Progenitor cell of endocrine pancreas (in vitro differentiated cells): Measurements from ENCODE around the gene STARD9. TPM values are rescaled to one million over a fixed set of nuclear protein-coding genes. Genes with fewer than 3 reads are reported as not detected.
A peak's percentile ranks its signal among the peaks of the same experiment; 100 is the strongest.

ENCODE experiments used
- DNase-seq: peaks from one replicate; pipeline ENCODE4 v3.0.0; 2021; ENCODE audit warnings: low spot score; ENCODE audit not compliant: unreplicated experiment
- H3K27ac Mint-ChIP-seq: 2 replicates; pipeline ENCODE4 v1.8.0; 2021; ENCODE audit warnings: mild to moderate bottlenecking, moderate library complexity, mixed read lengths
- H3K27me3 Mint-ChIP-seq: 2 replicates; pipeline ENCODE4 v1.8.0; 2021; ENCODE audit warnings: mixed read lengths
- H3K36me3 Mint-ChIP-seq: 2 replicates; pipeline ENCODE4 v1.8.0; 2022; ENCODE audit warnings: mixed read lengths; ENCODE audit not compliant: insufficient read depth
- H3K4me1 Mint-ChIP-seq: 2 replicates; pipeline ENCODE4 v1.8.0; 2021; ENCODE audit warnings: low read depth, mixed read lengths
- H3K4me3 Mint-ChIP-seq: 2 replicates; pipeline ENCODE4 v1.8.0; 2021; ENCODE audit warnings: low read depth, mild to moderate bottlenecking, moderate library complexity, mixed read lengths
- H3K9me3 Mint-ChIP-seq: 2 replicates; pipeline ENCODE4 v1.8.0; 2021; ENCODE audit warnings: low read depth, mixed read lengths
- total RNA-seq: library from RNA; stranded (reverse); gene quantifications from 2 replicates; pipeline ENCODE4 v1.2.1, GENCODE V29; 2021
- TF ChIP-seq, protein P1 (sequence below): fragments of 200-600 bp; sonication (generic); IDR thresholded peaks from one replicate; pipeline ENCODE4 v1.5.0; 2021; ENCODE audit warnings: antibody characterized with exemption, mild to moderate bottlenecking; ENCODE audit not compliant: unreplicated experiment

STARD9 gene
- total RNA-seq, 1 donor from 2014 or later = 1.8 TPM

DNA sequence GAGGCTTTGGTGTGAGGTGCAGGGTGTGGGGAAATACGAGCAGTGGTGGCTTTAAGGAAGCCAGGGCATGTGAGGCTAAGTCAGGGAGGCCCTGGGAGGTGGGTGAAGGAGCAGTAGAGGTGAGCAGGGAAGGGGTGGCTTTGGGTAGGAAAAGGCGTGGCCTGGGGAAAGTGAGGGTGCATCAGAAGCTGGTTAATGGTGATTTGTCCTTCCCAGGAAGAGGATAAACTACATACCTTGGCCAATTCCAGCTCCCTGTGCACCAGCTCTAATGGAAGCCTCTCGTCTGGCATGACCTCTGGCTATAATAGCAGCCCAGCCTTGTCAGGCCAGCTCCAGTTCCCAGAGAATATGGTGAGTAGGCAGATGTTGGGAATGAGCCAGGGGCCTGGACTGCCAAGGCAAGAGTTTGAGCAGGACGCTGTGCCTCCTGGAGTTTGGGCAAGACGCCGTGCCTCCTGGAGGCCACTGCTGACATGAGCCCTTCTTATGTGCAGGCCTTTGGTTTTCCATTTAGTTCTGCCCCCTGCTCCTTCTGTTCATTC, 120.2 kb downstream of the STARD9 start:
- TF ChIP-seq, protein P1, sequence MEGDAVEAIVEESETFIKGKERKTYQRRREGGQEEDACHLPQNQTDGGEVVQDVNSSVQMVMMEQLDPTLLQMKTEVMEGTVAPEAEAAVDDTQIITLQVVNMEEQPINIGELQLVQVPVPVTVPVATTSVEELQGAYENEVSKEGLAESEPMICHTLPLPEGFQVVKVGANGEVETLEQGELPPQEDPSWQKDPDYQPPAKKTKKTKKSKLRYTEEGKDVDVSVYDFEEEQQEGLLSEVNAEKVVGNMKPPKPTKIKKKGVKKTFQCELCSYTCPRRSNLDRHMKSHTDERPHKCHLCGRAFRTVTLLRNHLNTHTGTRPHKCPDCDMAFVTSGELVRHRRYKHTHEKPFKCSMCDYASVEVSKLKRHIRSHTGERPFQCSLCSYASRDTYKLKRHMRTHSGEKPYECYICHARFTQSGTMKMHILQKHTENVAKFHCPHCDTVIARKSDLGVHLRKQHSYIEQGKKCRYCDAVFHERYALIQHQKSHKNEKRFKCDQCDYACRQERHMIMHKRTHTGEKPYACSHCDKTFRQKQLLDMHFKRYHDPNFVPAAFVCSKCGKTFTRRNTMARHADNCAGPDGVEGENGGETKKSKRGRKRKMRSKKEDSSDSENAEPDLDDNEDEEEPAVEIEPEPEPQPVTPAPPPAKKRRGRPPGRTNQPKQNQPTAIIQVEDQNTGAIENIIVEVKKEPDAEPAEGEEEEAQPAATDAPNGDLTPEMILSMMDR = no peak
- Mint-ChIP-seq H3K27me3 (no peaks in the 10 kb centered on the region), H3K4me3 (no peak overlapping the region), H3K4me1 (no peaks in the 10 kb centered on the region), H3K36me3 (peaks cover under 1% of the 10 kb centered on the region), H3K27ac (no peak overlapping the region), H3K9me3 (peaks cover 2% of the 10 kb centered on the region)
- no peak for DNase-seq

DNA sequence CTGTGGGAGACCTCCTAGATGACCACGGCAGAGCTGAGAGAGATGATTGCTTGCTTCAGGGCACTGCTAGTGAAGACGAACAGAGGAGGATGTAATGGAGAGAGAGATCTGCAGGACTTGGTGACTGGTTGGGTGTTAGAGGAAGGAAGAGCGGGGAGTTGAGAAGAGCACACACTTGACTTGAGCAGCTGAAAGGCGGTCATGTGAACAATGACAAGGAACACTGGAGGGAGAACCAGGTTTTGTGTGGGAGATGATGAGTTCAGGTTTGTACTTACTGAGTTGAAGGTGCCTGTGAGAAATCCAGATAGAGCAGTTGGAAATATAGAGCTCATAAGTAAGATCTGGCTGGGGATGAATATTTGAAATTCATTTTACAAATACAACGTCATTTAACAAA, 121.2 kb downstream of the STARD9 start:
- TF ChIP-seq, protein P1 = no peak
- Mint-ChIP-seq H3K36me3 (peaks cover 2% of the 10 kb centered on the region), H3K27ac (no peak overlapping the region), H3K27me3 (no peaks in the 10 kb centered on the region), H3K4me3 (no peak overlapping the region), H3K4me1 (no peaks in the 10 kb centered on the region), H3K9me3 (peaks cover 8% of the 10 kb centered on the region)
- no peak for DNase-seq

DNA sequence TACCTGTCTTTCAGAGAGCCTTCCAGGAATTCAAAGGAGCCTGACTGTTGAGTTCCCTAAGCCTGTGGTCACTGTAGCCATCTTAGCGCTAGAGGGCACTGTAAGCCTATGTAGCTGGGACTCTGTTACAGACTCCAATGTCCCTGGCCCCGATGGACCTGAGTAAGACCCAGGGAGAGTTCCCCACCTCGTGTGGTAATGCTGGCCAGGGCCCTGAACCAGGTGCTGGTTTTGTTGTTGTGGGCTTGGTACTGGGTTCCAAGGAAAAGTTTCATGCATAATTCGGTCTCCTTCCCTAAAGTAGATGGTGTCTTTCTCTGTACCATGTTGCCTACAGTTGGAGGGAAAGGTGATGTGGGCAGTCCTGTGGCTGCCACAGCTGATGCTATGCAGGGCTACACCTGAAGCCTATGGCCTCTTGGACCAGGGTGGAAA, 129.1 kb downstream of the STARD9 start:
- Mint-ChIP-seq H3K27ac (no peak overlapping the region), H3K9me3 (peaks cover 8% of the 10 kb centered on the region), H3K36me3 (peaks cover 2% of the 10 kb centered on the region), H3K4me1 (no peaks in the 10 kb centered on the region), H3K27me3 (no peaks in the 10 kb centered on the region), H3K4me3 (no peak overlapping the region)
- peak; percentile 55 for DNase-seq
- TF ChIP-seq, protein P1 = peak; percentile 83

DNA sequence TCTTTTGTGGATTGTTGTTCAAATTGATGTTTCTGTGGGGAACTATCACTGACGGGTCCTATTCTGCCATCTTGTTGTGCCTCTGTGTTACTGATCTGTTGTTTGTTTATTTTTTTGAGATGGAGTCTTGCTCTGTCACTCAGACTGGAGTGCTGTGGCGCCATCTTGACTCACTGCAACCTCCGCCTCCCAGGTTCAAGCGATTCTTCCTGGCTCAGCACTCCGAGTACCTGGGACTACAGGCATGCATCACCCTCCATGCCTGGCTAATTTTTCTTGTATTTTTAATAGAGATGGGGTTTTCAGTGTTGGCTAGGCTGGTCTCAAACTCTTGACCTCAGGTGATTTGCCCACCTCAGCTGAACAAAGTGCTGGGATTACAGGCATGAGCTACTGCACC, 129.9 kb downstream of the STARD9 start:
- Mint-ChIP-seq H3K4me3 (no peak overlapping the region), H3K36me3 (peaks cover 2% of the 10 kb centered on the region), H3K27me3 (no peaks in the 10 kb centered on the region), H3K4me1 (no peaks in the 10 kb centered on the region), H3K9me3 (peaks cover 8% of the 10 kb centered on the region), H3K27ac (no peak overlapping the region)
- DNase-seq = no peak
- TF ChIP-seq, protein P1 = no peak

DNA sequence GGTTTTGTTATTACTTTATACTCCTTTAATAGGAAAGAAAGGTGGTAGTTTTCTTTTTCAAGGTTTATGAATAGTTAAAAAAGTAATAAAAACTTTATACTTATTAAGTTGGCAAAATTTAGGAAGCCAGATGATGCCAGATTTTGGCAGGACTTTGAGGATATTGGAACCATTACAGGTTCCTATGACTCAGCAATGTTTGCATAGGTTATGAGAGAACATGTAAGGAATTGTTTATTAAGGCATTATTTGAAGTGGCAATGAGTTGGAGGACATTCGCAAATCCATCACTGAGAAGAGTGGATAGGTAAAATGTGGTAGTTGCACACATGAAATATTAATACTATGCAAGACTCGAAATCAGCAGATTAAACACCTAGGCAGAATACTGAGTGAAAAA, 131.7 kb downstream of the STARD9 start:
- TF ChIP-seq, protein P1 = no peak

More for the DNA sequence above, 131.7 kb downstream of the STARD9 start:
- Mint-ChIP-seq H3K27ac (no peak overlapping the region), H3K9me3 (no peaks in the 10 kb centered on the region), H3K4me3 (no peak overlapping the region), H3K4me1 (no peaks in the 10 kb centered on the region), H3K27me3 (no peaks in the 10 kb centered on the region), H3K36me3 (no peaks in the 10 kb centered on the region)
- no peak for DNase-seq
